OCI-LY7 (cell line): Measurements from ENCODE around the gene ELOVL6. TPM values are rescaled to one million over a fixed set of nuclear protein-coding genes. Genes with fewer than 3 reads are reported as not detected.

ENCODE experiments used
- BruUV-seq: library from RNA; stranded (reverse); fragments of 400-500 nt; replicated peaks from 2 replicates; lab custom pipeline; 2021; lab: Mats Ljungman, UMichigan
- CTCF ChIA-PET: fragments of 300-600 bp; sonication (Branson Sonifier 250); formaldehyde crosslinking; loops from one replicate; lab custom pipeline; 2022; ENCODE audit warnings: antibody characterized with exemption; ENCODE audit not compliant: unreplicated experiment; lab: Charles Lee
- POLR2A ChIA-PET: fragments of 300-600 bp; sonication (Branson Sonifier 250); formaldehyde crosslinking; loops from one replicate; lab custom pipeline; 2022; ENCODE audit warnings: antibody characterized with exemption; lab: Charles Lee
- DNase-seq: peaks from one replicate; pipeline ENCODE4 v3.0.0-alpha.2; 2015; ENCODE audit warnings: low spot score
- H2AFZ ChIP-seq: fragments of 200-600 bp; sonication (generic), shearing (Covaris generic); 2 replicates; pipeline ENCODE4 v1.6.1; 2014; ENCODE audit warnings: mild to moderate bottlenecking, antibody characterized with exemption, low read length, moderate library complexity
- H3K27ac ChIP-seq: fragments of 200-600 bp; sonication (generic); 2 replicates; pipeline ENCODE4 v1.5.1; 2014; ENCODE audit warnings: mixed run types, low read depth, mild to moderate bottlenecking, moderate library complexity, low read length, inconsistent platforms; ENCODE audit not compliant: poor library complexity, severe bottlenecking
- H3K36me3 ChIP-seq: fragments of 200-600 bp; sonication (generic); 2 replicates; pipeline ENCODE4 v1.6.1; 2014; ENCODE audit warnings: mild to moderate bottlenecking, antibody characterized with exemption, low read length, moderate library complexity, mixed read lengths; ENCODE audit not compliant: insufficient read depth
- H3K4me1 ChIP-seq: fragments of 200-600 bp; sonication (generic); 2 replicates; pipeline ENCODE4 v1.5.1; 2014; ENCODE audit warnings: mild to moderate bottlenecking, low read length; ENCODE audit not compliant: insufficient read depth, poor library complexity, severe bottlenecking
- H3K4me2 ChIP-seq: fragments of 200-600 bp; sonication (generic); 2 replicates; pipeline ENCODE4 v1.6.1; 2014; ENCODE audit warnings: mild to moderate bottlenecking, low read length
- H3K4me3 ChIP-seq: fragments of 200-600 bp; sonication (generic); 2 replicates; pipeline ENCODE4 v1.5.1; 2014; ENCODE audit warnings: mild to moderate bottlenecking, low read depth, low read length; ENCODE audit not compliant: poor library complexity, severe bottlenecking
- H3K79me2 ChIP-seq: fragments of 200-600 bp; sonication (generic); 2 replicates; pipeline ENCODE4 v1.6.1; 2016; ENCODE audit warnings: low read depth, mild to moderate bottlenecking, low read length, moderate library complexity, mixed read lengths; ENCODE audit not compliant: insufficient read depth
- H3K9me2 ChIP-seq: fragments of 200-600 bp; sonication (generic); 2 replicates; pipeline ENCODE4 v1.6.1; 2016; ENCODE audit warnings: mild to moderate bottlenecking, low read length, mixed read lengths; ENCODE audit not compliant: insufficient read depth
- H3K9me3 ChIP-seq: fragments of 200-600 bp; sonication (generic); 2 replicates; pipeline ENCODE4 v1.6.1; 2014; ENCODE audit warnings: mild to moderate bottlenecking, mixed run types, low read length, mixed read lengths
- H4K20me1 ChIP-seq: fragments of 200-600 bp; sonication (generic); 2 replicates; pipeline ENCODE4 v1.6.1; 2014; ENCODE audit warnings: mild to moderate bottlenecking, antibody characterized with exemption, low read length, moderate library complexity, mixed read lengths; ENCODE audit not compliant: insufficient read depth
- CTCF ChIP-seq: fragments of 200-600 bp; sonication (generic); conservative IDR thresholded peaks from 2 replicates; pipeline ENCODE4 v1.5.1; 2014; ENCODE audit warnings: mild to moderate bottlenecking, antibody characterized with exemption, low read length, moderate library complexity, mixed read lengths
- EZH2phosphoT487 ChIP-seq: fragments of 200-600 bp; sonication (generic); IDR thresholded peaks from 2 replicates; pipeline ENCODE4 v1.6.1; 2018; ENCODE audit warnings: low read depth, borderline replicate concordance, mild to moderate bottlenecking, mixed run types, antibody characterized with exemption, low read length, moderate library complexity, mixed read lengths
- intact Hi-C: fragments of 100-400 bp; cut with micrococcal nuclease; formaldehyde crosslinking; loops from one replicate; pipeline ENCODE4 v1.10.0; 2022; ENCODE audit not compliant: unreplicated experiment
- total RNA-seq, 2 experiments: library from RNA; depleted of rRNA in 1 of 2; stranded (reverse); fragments of >200 nt in 1 of 2; shearing (Covaris generic) in 1 of 2; gene quantifications; 2 replicates each; pipeline ENCODE4 v1.2.3, GENCODE V29; 2014 to 2022

ELOVL6 gene
- total RNA-seq, 2 experiments from 2014 or later, result 14.5 to 45.5 TPM

- peaks cover 32% of the 10 kb centered on the region; the same call in 1 of the 2 replicates for H3K36me3 ChIP-seq
- POLR2A ChIA-PET, result interaction anchor here (0.6 to 1.9 kb wide), 3 partner anchors 9 to 340 kb away, joined by 3 to 6 read pairs (median 5); no protein-coding TSS in a partner anchor
- no peaks in the 10 kb centered on the region for H3K79me2 ChIP-seq
- H3K4me3 ChIP-seq, result no peak overlapping the region
- no peak overlapping the region for H2AFZ ChIP-seq
- H4K20me1 ChIP-seq, result no peaks in the 10 kb centered on the region
- H3K27ac ChIP-seq, result no peak overlapping the region
- intact Hi-C loops, result no loop called here
- no peak for DNase-seq
- no TSS peak for BruUV-seq
- no peaks in the 10 kb centered on the region for H3K9me2 ChIP-seq
- H3K4me2 ChIP-seq, result no peak overlapping the region
- TF ChIP-seq EZH2phosphoT487, result no peak
- TF ChIP-seq CTCF, result no peak
- H3K4me1 ChIP-seq, result peaks cover 8% of the 10 kb centered on the region
- CTCF ChIA-PET, result interaction anchor here (0.5 kb wide), 2 partner anchors 83 to 210 kb away, joined by 3 to 4 read pairs; no protein-coding TSS in a partner anchor
- no peaks in the 10 kb centered on the region for H3K9me3 ChIP-seq
Observed at GRCh38 chr4:110055158-110055768, 143.2 kb downstream of the ELOVL6 start.

- BruUV-seq, result no TSS peak
- POLR2A ChIA-PET, result interaction anchor here (0.6 to 2.1 kb wide), 4 partner anchors 8 to 256 kb away, joined by 3 to 10 read pairs (median 3); no protein-coding TSS in a partner anchor
Observed at GRCh38 chr4:110049951-110050925, 148.2 kb downstream of the ELOVL6 start.

More at GRCh38 chr4:110049951-110050925, 148.2 kb downstream of the ELOVL6 start:
- Histone ChIP-seq H3K9me3 (no peaks in the 10 kb centered on the region), H3K9me2 (no peaks in the 10 kb centered on the region), H3K27ac (no peak overlapping the region), H4K20me1 (no peaks in the 10 kb centered on the region), H3K4me2 (no peak overlapping the region), H3K79me2 (no peaks in the 10 kb centered on the region), H3K36me3 (peaks cover 29% of the 10 kb centered on the region; the same call in 1 of the 2 replicates), H2AFZ (no peak overlapping the region), H3K4me1 (no peaks in the 10 kb centered on the region), H3K4me3 (no peak overlapping the region)
- CTCF ChIA-PET, result interaction anchor here (0.6 kb wide), 1 partner anchor 158 kb away, joined by 3 read pairs; no protein-coding TSS in a partner anchor
- DNase-seq, result peak; percentile 58
- intact Hi-C loops, result loop anchor here (1.0 to 2.0 kb wide), 2 partner anchors 49 to 161 kb away; no protein-coding TSS in a partner anchor
- TF ChIP-seq CTCF (peak; percentile 92), EZH2phosphoT487 (no peak)
